ENCODE data around the gene BTBD9. TPM values are rescaled to one million over a fixed set of nuclear protein-coding genes. Genes with fewer than 3 reads are reported as not detected.

Gene BTBD9
- total and polyA plus RNA-seq, 2 donors (not counting 3 experiments of a cell fraction or from before 2014, with no cell fraction given): 4.9 to 15.0 TPM

- H3K4me2 ChIP-seq (ENCODE audit: insufficient read depth, low read length): no peak overlapping the region
- BruUV-seq (replicated peaks): no TSS peak
- no peak overlapping the region for H3K4me3 ChIP-seq (replicated peaks in 1 of 3; ENCODE audit: insufficient read depth in 1 of 3, low read depth in 1 of 3, low read length in 3 of 3)
- no peaks in the 10 kb centered on the region for H3K9me1 ChIP-seq (replicated peaks; ENCODE audit: control insufficient read depth, extremely low read depth, insufficient read depth, low read length)
- dilution Hi-C loops (cut with MboI; ENCODE audit: extremely low pct_ligation_motif_present, low sequenced_read_pairs) (no loop called here), intact Hi-C loops (cut with micrococcal nuclease) (no loop called here)
- no peak overlapping the region for H3K27ac ChIP-seq (ENCODE audit: insufficient read depth, low read depth, low read length)
- H3K4me1 ChIP-seq (ENCODE audit: control insufficient read depth, extremely low read depth, insufficient read depth, low read length): no peaks in the 10 kb centered on the region
- no peaks in the 10 kb centered on the region for H3K27me3 ChIP-seq (ENCODE audit: control insufficient read depth in 2 of 2, insufficient read depth in 2 of 2, low read length in 2 of 2)
- no peak for DNase-seq (ENCODE audit: low read depth, low spot score)
- no peaks in the 10 kb centered on the region for H4K20me1 ChIP-seq (replicated peaks; ENCODE audit: control insufficient read depth, extremely low read depth, insufficient read depth, low read length)
- CTCF ChIA-PET: interaction anchor here (2.4 kb wide), 1 partner anchor 8 kb away, joined by 5 read pairs; no protein-coding TSS in a partner anchor
- no peaks in the 10 kb centered on the region for H3K36me3 ChIP-seq (ENCODE audit: control insufficient read depth in 2 of 2, extremely low read depth in 1 of 2, insufficient read depth in 2 of 2, low read length in 2 of 2)
- TF ChIP-seq GATA2 (IDR thresholded peaks at IDR 0.05; ENCODE audit: insufficient read depth, insufficient read length, low read depth, low read length): no peak
- no peak for TF ChIP-seq MAX (IDR thresholded peaks at IDR 0.05; ENCODE audit: insufficient read depth, insufficient read length)
- TF ChIP-seq EZH2 (IDR thresholded peaks at IDR 0.05; ENCODE audit: borderline replicate concordance, low read depth, low read length, severe bottlenecking): no peak
- no peak for TF ChIP-seq MYC (IDR thresholded peaks at IDR 0.05; ENCODE audit: low read depth, low read length)
- no peak for TF ChIP-seq POLR2A (IDR thresholded peaks at IDR 0.05; ENCODE audit: low read depth, low read length)
- TF ChIP-seq CTCF (IDR thresholded peaks at IDR 0.05; ENCODE audit: extremely low read depth in 1 of 2, insufficient read depth in 1 of 2, low read depth in 1 of 2, low read length in 2 of 2): no peak
- no peak for TF ChIP-seq JUN (IDR thresholded peaks at IDR 0.05; ENCODE audit: borderline replicate concordance, insufficient read depth, insufficient read length, low read depth)
- no peak for TF ChIP-seq POLR2AphosphoS5 (IDR thresholded peaks at IDR 0.05; ENCODE audit: insufficient read depth, low read depth, low read length)
- no peak for TF ChIP-seq FOS (IDR thresholded peaks at IDR 0.05; ENCODE audit: borderline replicate concordance, insufficient read depth, low read length)
- H3K79me2 ChIP-seq (ENCODE audit: control insufficient read depth, insufficient read depth, low read length): no peaks in the 10 kb centered on the region
- H3K9ac ChIP-seq (replicated peaks; ENCODE audit: extremely low read depth, insufficient read depth, low read length): no peak overlapping the region
- no peaks in the 10 kb centered on the region for H3K9me3 ChIP-seq (replicated peaks; ENCODE audit: control insufficient read depth, insufficient read depth, low read length)
- POLR2A ChIA-PET: no interaction called here
- FAIRE-seq: no peak
- no peak overlapping the region for H2AFZ ChIP-seq (ENCODE audit: low read depth, low read length)
These were observed 90.5 kb downstream of the BTBD9 start for GRCh38 chr6:38549180-38549579.

Data from endothelial cell of umbilical vein (primary cell).